Measurements from ENCODE around the gene CPEB4. TPM values are rescaled to one million over a fixed set of nuclear protein-coding genes. Genes with fewer than 3 reads are reported as not detected.

Gene CPEB4
- total RNA-seq, 1 experiment from 2014 or later: 8.7 TPM

DNA sequence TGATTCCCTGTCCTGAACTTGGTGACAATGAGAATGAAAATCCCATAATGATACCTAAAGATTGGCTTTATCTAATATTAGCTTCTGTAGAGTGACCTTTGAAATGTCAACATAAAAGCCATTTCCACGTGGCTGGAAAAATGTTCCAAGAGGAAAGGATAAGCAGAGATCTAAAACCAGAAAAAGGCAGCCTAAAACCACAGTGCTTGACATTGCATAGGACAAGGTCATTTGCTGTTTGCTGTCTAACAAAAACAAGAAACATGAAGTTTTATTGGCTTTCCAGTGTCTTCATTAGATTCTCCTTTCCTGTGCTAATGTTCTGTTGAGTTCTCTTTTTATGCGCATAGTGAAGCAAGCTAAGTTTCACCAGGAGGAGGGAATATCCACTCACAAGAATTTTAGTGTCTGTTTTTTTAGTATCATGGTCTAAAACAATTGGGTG lies 44.6 kb downstream of the CPEB4 start:
- Histone ChIP-seq H2AK5ac (ENCODE audit: insufficient read length, low read length) (no peak overlapping the region), H2BK120ac (ENCODE audit: low read depth, low read length, poor library complexity, severe bottlenecking) (no peak overlapping the region), H2BK20ac (ENCODE audit: low read depth, low read length, poor library complexity, severe bottlenecking) (no peak overlapping the region), H3K27ac (ENCODE audit: insufficient read length, low read depth, low read length) (no peak overlapping the region), H3K18ac (ENCODE audit: insufficient read length, low read depth, low read length) (no peak overlapping the region), H2BK15ac (ENCODE audit: low read depth, low read length) (no peak overlapping the region), H3K79me2 (ENCODE audit: insufficient read depth, low read length) (no peaks in the 10 kb centered on the region), H2BK5ac (ENCODE audit: insufficient read length, low read length) (no peak overlapping the region), H3T11ph (ENCODE audit: low read length) (no peak overlapping the region), H4K5ac (ENCODE audit: insufficient read length, low read depth, low read length) (no peak overlapping the region), H3K79me1 (ENCODE audit: insufficient read depth, low read depth, low read length, poor library complexity, severe bottlenecking) (no peaks in the 10 kb centered on the region), H3K14ac (ENCODE audit: insufficient read depth, low read length) (no peak overlapping the region), H3K4me1 (ENCODE audit: insufficient read depth, low read length) (no peaks in the 10 kb centered on the region), H2BK12ac (ENCODE audit: insufficient read length, low read depth, low read length) (no peak overlapping the region), H3K9ac (ENCODE audit: extremely low read depth, insufficient read length, low read length) (no peak overlapping the region), H4K91ac (ENCODE audit: insufficient read length, low read depth, low read length) (no peak overlapping the region), H3K56ac (ENCODE audit: insufficient read length, low read depth, low read length) (no peak overlapping the region), H4K20me1 (ENCODE audit: control insufficient read depth, insufficient read depth, insufficient read length) (no peaks in the 10 kb centered on the region), H3K4ac (ENCODE audit: low read depth, low read length) (no peak overlapping the region), H3K23ac (ENCODE audit: insufficient read length, low read depth, low read length) (no peak overlapping the region), H2AFZ (ENCODE audit: low read length) (no peak overlapping the region), H3K9me3 (ENCODE audit: control insufficient read depth, low read depth, low read length) (no peaks in the 10 kb centered on the region), H4K8ac (replicated peaks; ENCODE audit: insufficient read length, low read depth, low read length) (no peak overlapping the region), H3K23me2 (ENCODE audit: insufficient read length, low read depth, low read length, poor library complexity, severe bottlenecking) (no peaks in the 10 kb centered on the region), H3K4me2 (ENCODE audit: insufficient read depth, insufficient read length, low read length) (no peak overlapping the region), H3K27me3 (ENCODE audit: insufficient read depth, low read length) (no peaks in the 10 kb centered on the region)
- no peak for DNase-seq
- H3K27me3 Mint-ChIP-seq (ENCODE audit: low read depth): no peaks in the 10 kb centered on the region
- H3K36me3 Mint-ChIP-seq (ENCODE audit: insufficient read depth in 1 of 3, low read depth in 3 of 3): no peaks in the 10 kb centered on the region; a peak in 2 of 7 replicates
- no peak overlapping the region for H3K27ac Mint-ChIP-seq
- WGBS (ENCODE audit: extremely low coverage, insufficient read length, low lambda C conversion rate): no CpG with 5 or more reads among the region's 2 CpGs
- TF ChIP-seq, protein P1, sequence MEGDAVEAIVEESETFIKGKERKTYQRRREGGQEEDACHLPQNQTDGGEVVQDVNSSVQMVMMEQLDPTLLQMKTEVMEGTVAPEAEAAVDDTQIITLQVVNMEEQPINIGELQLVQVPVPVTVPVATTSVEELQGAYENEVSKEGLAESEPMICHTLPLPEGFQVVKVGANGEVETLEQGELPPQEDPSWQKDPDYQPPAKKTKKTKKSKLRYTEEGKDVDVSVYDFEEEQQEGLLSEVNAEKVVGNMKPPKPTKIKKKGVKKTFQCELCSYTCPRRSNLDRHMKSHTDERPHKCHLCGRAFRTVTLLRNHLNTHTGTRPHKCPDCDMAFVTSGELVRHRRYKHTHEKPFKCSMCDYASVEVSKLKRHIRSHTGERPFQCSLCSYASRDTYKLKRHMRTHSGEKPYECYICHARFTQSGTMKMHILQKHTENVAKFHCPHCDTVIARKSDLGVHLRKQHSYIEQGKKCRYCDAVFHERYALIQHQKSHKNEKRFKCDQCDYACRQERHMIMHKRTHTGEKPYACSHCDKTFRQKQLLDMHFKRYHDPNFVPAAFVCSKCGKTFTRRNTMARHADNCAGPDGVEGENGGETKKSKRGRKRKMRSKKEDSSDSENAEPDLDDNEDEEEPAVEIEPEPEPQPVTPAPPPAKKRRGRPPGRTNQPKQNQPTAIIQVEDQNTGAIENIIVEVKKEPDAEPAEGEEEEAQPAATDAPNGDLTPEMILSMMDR (conservative IDR thresholded peaks at IDR 0.05): no peak
- no peak overlapping the region for H3K4me3 Mint-ChIP-seq
- H3K9me3 Mint-ChIP-seq: no peaks in the 10 kb centered on the region
- peaks cover 14 to 18% of the 10 kb centered on the region in 2 experiments for H3K4me1 Mint-ChIP-seq

All from H9 (cell line).